HepG2 (cell line): ENCODE results near the gene TTBK1. TPM values are rescaled to one million over a fixed set of nuclear protein-coding genes. Genes with fewer than 3 reads are reported as not detected.

Experiments used
- ARID2 ChIP-seq: sonication (generic); formaldehyde crosslinking; IDR thresholded peaks from 2 replicates; pipeline ENCODE4 v1.8.1; 2022; ENCODE audit warnings: mild to moderate bottlenecking, missing genetic modification reagents, borderline replicate concordance
- CCAR2 ChIP-seq: fragments of 200-400 bp; formaldehyde crosslinking; optimal IDR thresholded peaks from 2 replicates; pipeline ENCODE3; 2018; ENCODE audit warnings: low read depth, mild to moderate bottlenecking, low read length, moderate library complexity
- CHD4 ChIP-seq: fragments of 200-600 bp; sonication (generic); IDR thresholded peaks from 2 replicates; pipeline ENCODE4 v1.7.0; 2017; ENCODE audit warnings: mild to moderate bottlenecking, low read length, borderline replicate concordance
- GMEB2 ChIP-seq: IDR thresholded peaks from 2 replicates; pipeline ENCODE4 v1.6.1; 2016; ENCODE audit warnings: missing biosample characterization, missing genetic modification reagents, low read depth
- HOMEZ ChIP-seq: IDR thresholded peaks from 2 replicates; pipeline ENCODE4 v1.6.1; 2016; ENCODE audit warnings: low read depth
- JUN ChIP-seq: sonication (generic); formaldehyde crosslinking; IDR thresholded peaks from 2 replicates; pipeline ENCODE4 v1.4.0; 2020; ENCODE audit warnings: mild to moderate bottlenecking, missing genetic modification reagents
- KDM5B ChIP-seq: sonication (generic); formaldehyde crosslinking; IDR thresholded peaks from 2 replicates; pipeline ENCODE4 v1.4.0; 2020; ENCODE audit warnings: missing genetic modification reagents, mild to moderate bottlenecking, borderline replicate concordance
- NFYC ChIP-seq: IDR thresholded peaks from 2 replicates; pipeline ENCODE4 v1.6.1; 2016; ENCODE audit warnings: missing genetic modification reagents, missing compliant biosample characterization
- NR2F2 ChIP-seq: IDR thresholded peaks from 2 replicates; pipeline ENCODE4 v1.6.1; 2012; ENCODE audit warnings: low read depth, inconsistent platforms, borderline replicate concordance
- PHF8 ChIP-seq: sonication (generic); formaldehyde crosslinking; IDR thresholded peaks from 2 replicates; pipeline ENCODE4 v1.5.0; 2020; ENCODE audit warnings: missing genetic modification reagents
- SAFB2 ChIP-seq: sonication (generic); formaldehyde crosslinking; IDR thresholded peaks from 2 replicates; pipeline ENCODE4 v1.5.1; 2020; ENCODE audit warnings: missing genetic modification reagents, low read depth, mild to moderate bottlenecking, borderline replicate concordance
- SP140L ChIP-seq: sonication (generic); formaldehyde crosslinking; IDR thresholded peaks from 2 replicates; pipeline ENCODE4 v1.4.0; 2020; ENCODE audit warnings: missing genetic modification reagents, borderline replicate concordance
- YY1 ChIP-seq: IDR thresholded peaks from 2 replicates; pipeline ENCODE4 v1.6.1; 2011; ENCODE audit warnings: low read length, low read depth, moderate library complexity, mild to moderate bottlenecking; ENCODE audit not compliant: insufficient read depth, insufficient replicate concordance
- ZKSCAN5 ChIP-seq: sonication (generic); formaldehyde crosslinking; IDR thresholded peaks from 2 replicates; pipeline ENCODE4 v1.5.1; 2020; ENCODE audit warnings: mild to moderate bottlenecking, missing genetic modification reagents
- ZNF282 ChIP-seq: fragments of 450-650 bp; IDR thresholded peaks from 2 replicates; pipeline ENCODE4 v1.6.1; 2018; ENCODE audit not compliant: partially characterized antibody
- ZNF607 ChIP-seq: sonication (generic); formaldehyde crosslinking; IDR thresholded peaks from 2 replicates; pipeline ENCODE4 v1.5.1; 2020; ENCODE audit warnings: missing genetic modification reagents, mild to moderate bottlenecking, borderline replicate concordance
- ZNF616 ChIP-seq: sonication (generic); formaldehyde crosslinking; IDR thresholded peaks from 2 replicates; pipeline ENCODE4 v1.5.0; 2020; ENCODE audit warnings: low read depth, mild to moderate bottlenecking, missing genetic modification reagents
- ZSCAN20 ChIP-seq: sonication (generic); formaldehyde crosslinking; IDR thresholded peaks from 2 replicates; pipeline ENCODE4 v1.4.0; 2020; ENCODE audit warnings: missing genetic modification reagents, mild to moderate bottlenecking, borderline replicate concordance
- polyA plus RNA-seq, 8 experiments: library from polyadenylated mRNA; depleted of rRNA in 3 of 8; stranded (reverse) in 7 of 8; unstranded in 1 of 8; fragments of >200 nt; fragmentation: Illumina TruSeq in 4 of 8; extraction: Trizol in 4 of 8; gene quantifications; 2 replicates each; pipeline versions ENCODE4 v1.2.1 to v1.2.3, GENCODE V29; 2011 to 2016; ENCODE audit warnings: low read depth in 4 of 8, missing spikeins in 1 of 8, mixed read lengths in 1 of 8; ENCODE audit not compliant: insufficient read depth in 1 of 8
- total RNA-seq, 5 experiments: library from RNA; depleted of rRNA; stranded (reverse); fragments of >200 nt; fragmentation: Illumina TruSeq; extraction: Trizol; gene quantifications; 2 replicates each; pipeline ENCODE4 v1.2.3, GENCODE V29; 2016; ENCODE audit warnings: low read depth in 1 of 5
- TF ChIP-seq, protein P1 (sequence below), 2 experiments: sonication (generic) in 1 of 2; formaldehyde crosslinking in 1 of 2; IDR thresholded peaks; 2 replicates each; pipeline versions ENCODE4 v1.4.0 to v1.6.1; 2016 to 2020; ENCODE audit warnings: borderline replicate concordance in 1 of 2, low read depth in 1 of 2, mild to moderate bottlenecking in 1 of 2, missing genetic modification reagents in 1 of 2
- TF ChIP-seq, protein P2 (sequence below): sonication (generic); formaldehyde crosslinking; IDR thresholded peaks from 2 replicates; pipeline ENCODE4 v1.8.0; 2022; ENCODE audit warnings: mild to moderate bottlenecking, missing genetic modification reagents, moderate library complexity

TTBK1 gene
- total and polyA plus RNA-seq, 2 of the 13 experiments (the other 11 are each of a cell fraction or from before 2014, with no cell fraction given): 0.24 to 0.33 TPM

DNA sequence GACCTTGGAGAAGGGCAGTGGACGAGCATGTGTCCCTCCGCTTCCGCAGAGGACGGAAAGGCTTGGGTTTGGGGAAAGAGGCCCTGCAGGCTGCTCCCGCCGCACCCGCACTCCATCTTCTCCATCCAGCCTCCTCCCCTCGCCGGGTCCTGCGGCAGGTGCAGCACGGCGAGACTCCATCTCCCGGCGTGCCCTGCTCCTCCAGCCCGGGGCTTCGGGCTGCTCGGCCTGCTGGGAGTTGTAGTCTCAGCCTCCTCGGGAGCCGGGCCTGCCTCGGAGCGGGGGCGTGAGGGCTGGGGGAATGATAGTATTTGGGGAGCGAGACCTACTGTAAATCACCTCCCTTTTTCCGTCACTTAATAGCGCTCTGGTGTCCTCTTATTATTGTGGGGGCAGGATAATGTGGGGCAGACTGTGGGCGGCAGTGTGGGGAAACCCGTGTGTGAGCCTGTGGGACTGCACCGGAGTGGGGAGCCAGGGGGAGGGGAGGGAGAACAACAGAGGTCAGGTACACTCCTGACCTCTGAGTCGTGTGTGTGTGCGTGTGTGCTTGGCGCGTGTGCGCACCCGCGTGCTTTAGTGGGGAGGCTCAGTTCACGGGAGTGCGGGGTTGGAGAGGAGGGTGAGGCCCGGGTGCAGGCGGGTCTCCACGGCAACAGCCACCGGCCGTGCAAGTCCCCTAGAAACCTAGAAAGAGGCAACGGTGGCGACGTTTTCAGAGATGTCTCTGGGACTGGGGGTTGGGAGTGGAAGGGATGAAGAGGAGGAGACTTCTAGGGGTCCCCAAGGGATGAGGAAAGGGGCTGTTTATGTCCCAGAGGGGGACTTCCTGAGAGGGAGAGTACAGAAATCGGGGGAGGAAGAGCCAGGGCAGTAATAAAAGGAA, 4.1 kb downstream of the TTBK1 start (continued):
- TF ChIP-seq GMEB2: 0 out of 2 replicates have a peak, but pooled peaks have one; percentile 43
- TF ChIP-seq ZNF282: no peak
- no peak for TF ChIP-seq ZKSCAN5 (CRISPR knock-in tag)
- TF ChIP-seq CHD4: no peak
- TF ChIP-seq CCAR2: no peak
- no peak for TF ChIP-seq ZNF607 (CRISPR knock-in tag)
- TF ChIP-seq, protein P1, sequence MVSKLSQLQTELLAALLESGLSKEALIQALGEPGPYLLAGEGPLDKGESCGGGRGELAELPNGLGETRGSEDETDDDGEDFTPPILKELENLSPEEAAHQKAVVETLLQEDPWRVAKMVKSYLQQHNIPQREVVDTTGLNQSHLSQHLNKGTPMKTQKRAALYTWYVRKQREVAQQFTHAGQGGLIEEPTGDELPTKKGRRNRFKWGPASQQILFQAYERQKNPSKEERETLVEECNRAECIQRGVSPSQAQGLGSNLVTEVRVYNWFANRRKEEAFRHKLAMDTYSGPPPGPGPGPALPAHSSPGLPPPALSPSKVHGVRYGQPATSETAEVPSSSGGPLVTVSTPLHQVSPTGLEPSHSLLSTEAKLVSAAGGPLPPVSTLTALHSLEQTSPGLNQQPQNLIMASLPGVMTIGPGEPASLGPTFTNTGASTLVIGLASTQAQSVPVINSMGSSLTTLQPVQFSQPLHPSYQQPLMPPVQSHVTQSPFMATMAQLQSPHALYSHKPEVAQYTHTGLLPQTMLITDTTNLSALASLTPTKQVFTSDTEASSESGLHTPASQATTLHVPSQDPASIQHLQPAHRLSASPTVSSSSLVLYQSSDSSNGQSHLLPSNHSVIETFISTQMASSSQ (IDR thresholded peaks at IDR 0.05; ENCODE audit: low read depth): no peak
- TF ChIP-seq, protein P1 (CRISPR knock-in tag; IDR thresholded peaks at IDR 0.05; ENCODE audit: borderline replicate concordance): peak; percentile 52; the same call in 1 of the 2 replicates
- TF ChIP-seq HOMEZ (CRISPR knock-in tag): no peak
- TF ChIP-seq JUN (CRISPR knock-in tag): no peak
- no peak for TF ChIP-seq NR2F2
- TF ChIP-seq KDM5B (CRISPR knock-in tag): peak; percentile 79
- no peak; the same call in 1 of the 2 replicates for TF ChIP-seq NFYC (CRISPR knock-in tag)
- no peak for TF ChIP-seq ZNF616 (CRISPR knock-in tag)
- peak; percentile 54; the same call in 1 of the 2 replicates for TF ChIP-seq PHF8 (CRISPR knock-in tag)
- no peak for TF ChIP-seq SP140L (CRISPR knock-in tag)
- TF ChIP-seq ZSCAN20 (CRISPR knock-in tag): no peak
- TF ChIP-seq YY1: peak; percentile 70
- TF ChIP-seq, protein P2, sequence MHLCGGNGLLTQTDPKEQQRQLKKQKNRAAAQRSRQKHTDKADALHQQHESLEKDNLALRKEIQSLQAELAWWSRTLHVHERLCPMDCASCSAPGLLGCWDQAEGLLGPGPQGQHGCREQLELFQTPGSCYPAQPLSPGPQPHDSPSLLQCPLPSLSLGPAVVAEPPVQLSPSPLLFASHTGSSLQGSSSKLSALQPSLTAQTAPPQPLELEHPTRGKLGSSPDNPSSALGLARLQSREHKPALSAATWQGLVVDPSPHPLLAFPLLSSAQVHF (CRISPR knock-in tag): no peak
- TF ChIP-seq SAFB2 (CRISPR knock-in tag): peak; percentile 89
- TF ChIP-seq ARID2 (CRISPR knock-in tag): no peak
